Activated CD4-positive, CD25-positive, alpha-beta regulatory T cell treated with anti-CD3 and anti-CD28 coated beads, Interleukin-2, amount 50 U/mL, for 72 hours (primary cell): Measurements from ENCODE around the gene C16orf95.
A peak's percentile ranks its signal among the peaks of the same experiment; 100 is the strongest.
"Not testable (repeated sequence)": the region's sequence is repeated elsewhere in the genome, so short reads cannot be mapped to it uniquely, and the experiment has no call there.

Source experiments
- DNase-seq: peaks from one replicate; pipeline ENCODE4 v3.0.0; 2021

The C16orf95 gene

DNA sequence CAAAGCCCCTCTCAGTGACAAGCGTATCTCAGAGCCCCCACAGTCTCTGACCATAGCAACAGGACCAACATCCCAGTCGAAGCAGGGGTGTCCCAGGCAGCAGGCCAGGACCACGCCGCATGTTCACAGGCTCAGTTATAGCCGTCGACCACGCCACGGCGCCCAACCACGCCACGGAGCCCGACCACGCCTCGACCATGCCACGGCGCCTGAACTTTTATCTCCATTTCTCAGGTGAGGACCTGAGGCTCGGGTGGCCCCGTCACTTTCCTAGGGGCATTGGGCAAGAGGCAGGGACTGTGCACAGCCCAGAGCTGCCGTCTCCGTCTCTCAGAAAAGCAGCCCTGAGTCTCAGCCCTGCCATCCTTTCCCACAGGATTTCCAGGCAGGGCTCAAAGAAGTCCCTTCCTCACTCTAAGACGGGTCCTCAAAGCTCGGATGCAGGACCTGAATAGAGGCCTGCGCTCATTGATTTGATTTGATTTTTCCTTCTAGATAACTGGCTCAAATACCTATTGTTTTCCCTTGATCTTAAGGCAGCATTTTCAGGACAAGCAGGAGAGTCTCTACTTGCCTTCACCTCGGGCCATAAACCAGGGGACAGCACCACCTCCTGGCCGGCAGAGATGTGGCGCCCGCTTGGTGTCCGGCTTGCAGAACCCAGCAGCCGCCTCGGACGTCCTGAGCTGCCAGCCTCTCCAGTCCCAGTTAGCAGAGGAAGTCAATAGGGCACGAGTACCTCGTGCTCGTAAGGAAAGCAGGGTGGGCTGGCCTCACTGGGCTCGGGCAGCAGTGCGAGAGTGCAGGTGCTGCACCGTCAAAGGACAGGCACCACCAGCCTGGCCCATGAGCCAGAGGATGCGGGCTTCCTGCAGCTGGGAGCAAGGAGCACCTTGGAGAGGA is 38.8 kb downstream of the C16orf95 start:
- peak; percentile 52 for DNase-seq

GRCh38 chr16:87276924-87277323 is 40.3 kb downstream of the C16orf95 start:
- DNase-seq = no peak

DNA sequence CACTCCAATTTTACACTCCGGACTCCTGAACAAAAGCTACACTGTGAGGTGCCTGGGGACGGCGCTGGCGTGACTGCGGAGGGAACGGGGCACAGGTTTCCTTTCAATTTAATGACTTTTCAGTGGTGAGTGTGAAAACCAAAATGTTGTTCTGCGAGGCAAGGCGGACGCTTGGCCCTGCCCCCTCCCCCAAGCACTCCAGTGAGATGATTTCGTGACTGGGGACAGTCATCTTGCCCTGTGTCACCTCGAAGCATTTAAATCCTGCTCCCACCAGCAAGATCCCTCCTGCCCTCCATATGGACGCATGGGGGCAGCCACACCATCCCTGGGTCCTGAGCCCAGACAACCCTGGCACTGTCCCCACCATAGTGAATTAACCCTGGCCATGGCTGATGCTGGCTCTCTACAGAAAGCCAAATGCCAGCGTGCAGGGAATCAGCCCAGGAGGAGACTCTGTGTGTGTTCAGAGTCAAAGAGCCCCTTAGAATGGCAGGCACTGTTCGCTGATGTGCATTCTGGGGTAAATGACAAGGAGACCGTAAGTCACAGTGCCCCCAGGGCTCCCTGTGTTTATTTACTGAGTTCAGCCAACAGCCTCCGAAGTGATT is 41.0 kb downstream of the C16orf95 start:
- no peak for DNase-seq

GRCh38 chr16:87274794-87275193 is 42.4 kb downstream of the C16orf95 start:
- no peak for DNase-seq

GRCh38 chr16:87273471-87274030 is 43.6 kb downstream of the C16orf95 start:
- no peak for DNase-seq

DNA sequence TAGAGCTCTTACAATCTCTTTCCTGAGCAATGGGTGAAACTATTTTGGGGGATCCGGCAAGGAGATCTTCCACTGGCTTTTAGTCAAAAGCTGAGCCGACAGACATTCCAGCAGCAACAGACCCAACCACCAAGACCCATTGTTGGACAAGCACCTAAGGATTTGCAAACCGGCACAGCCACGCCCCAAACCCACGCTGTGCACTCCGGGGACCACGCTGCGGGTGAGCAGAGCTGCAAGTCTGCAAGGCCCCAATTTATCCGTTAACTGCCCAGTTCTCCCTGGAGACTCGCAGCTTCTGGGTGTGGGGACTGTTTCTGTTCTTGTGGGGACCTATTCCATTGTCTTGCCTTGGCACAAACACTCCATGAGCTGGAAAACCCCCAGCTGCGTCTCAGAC is 45.9 kb downstream of the C16orf95 start:
- DNase-seq = no peak

DNA sequence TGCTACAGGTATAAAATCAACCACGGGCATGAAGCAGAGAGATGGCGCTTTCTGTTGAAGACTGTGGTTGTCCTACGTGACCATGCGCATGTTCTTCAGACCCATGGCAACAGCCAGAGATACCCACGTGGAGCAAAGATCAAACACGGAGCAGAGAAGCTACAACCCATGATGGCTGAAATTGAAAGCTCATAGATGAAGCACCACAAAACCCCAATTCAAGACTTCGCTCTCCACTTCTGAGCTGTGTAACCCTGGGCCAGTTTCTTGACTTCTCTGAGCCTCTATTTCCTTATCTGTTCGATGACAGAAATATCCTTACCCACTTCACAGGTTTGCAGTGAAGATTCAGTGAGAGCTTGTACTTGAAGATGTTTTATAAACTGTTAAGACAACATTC is 49.6 kb downstream of the C16orf95 start:
- DNase-seq = no peak

DNA sequence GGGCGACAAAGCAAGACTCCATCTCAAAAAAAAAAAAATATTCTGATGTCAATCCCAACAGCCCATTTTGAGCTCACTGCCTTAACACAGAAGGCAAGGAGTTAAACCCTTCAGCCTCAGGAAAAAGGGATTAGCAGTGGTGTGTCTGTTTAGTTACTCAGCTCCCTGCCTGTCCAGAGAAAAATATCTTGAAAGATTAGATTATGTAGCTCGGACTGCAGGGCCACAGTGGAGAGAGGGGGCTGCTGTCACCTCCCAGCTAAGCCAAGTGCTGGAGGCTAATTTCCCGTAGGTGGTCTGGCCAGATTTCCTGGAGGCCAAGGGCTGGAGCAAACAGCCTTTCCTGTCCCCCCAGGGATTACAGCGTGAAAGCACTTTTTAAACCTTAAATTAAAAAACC is 50.3 kb downstream of the C16orf95 start:
- no peak for DNase-seq

DNA sequence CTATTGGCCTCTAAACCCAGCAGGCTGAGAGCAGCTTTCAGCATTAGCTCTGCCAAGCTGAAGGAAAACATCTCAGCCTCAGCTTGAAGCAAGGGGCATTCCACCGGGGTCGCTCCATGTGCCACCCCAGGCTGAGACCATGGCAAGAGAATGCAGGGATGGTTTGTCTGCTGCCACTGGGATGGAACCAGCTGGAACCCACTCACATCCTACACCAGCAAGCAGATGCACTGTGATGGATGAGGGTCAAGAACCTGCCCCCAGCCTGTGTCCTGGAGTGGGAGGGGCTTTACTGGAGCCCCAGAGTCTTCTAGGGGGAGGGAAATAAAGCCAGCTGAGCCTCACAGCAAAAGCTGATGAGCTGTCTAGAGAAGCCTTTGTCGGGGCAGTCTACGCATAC is 51.9 kb downstream of the C16orf95 start:
- no peak for DNase-seq

GRCh38 chr16:87264634-87265033 is 52.6 kb downstream of the C16orf95 start:
- no peak for DNase-seq

- no peak for DNase-seq
Observed at GRCh38 chr16:87263418-87264052, 53.7 kb downstream of the C16orf95 start.

DNA sequence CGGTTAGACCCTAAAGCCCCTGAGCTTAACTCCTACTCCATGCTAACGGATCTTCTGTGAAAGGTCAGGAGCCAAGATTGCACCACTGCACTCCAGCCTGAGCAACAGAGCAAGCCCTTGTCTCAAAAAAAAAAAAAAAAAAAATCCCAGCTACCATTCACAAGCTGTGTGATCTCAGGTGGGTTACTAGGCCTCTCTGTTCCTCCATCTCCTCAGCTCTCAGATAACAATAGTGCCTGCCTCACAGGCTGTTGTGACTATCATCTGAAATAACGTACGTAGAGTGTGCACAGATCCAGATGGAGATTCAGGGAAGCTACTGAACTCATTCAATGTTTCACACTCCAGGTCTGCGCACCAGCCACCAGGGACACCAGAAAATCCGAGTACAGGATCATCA is 57.8 kb downstream of the C16orf95 start:
- no peak for DNase-seq

GRCh38 chr16:87258653-87259052 is 58.5 kb downstream of the C16orf95 start:
- not testable (repeated sequence) for DNase-seq

DNA sequence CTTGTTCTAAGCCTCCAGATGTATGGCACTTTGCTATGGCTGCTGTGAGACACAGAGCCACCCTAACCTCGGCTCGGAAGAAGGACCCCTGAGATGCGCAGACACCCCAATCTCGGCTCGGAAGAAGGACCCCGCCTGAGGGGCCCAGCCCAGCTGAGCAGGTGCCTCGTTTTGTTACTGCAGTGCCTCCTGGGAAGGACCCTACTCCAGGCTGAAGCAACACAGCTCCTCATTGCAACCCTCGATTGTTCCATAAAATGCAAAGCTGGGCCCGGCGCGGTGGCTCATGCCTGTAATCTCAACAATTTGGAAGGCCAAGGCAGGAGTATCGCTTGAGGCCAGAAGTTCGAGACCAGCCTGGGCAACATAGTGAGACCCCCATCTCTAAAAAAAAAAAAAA is 61.3 kb downstream of the C16orf95 start:
- no peak for DNase-seq

GRCh38 chr16:87254734-87255133 is 62.5 kb downstream of the C16orf95 start:
- no peak for DNase-seq

- DNase-seq = no peak
Observed at GRCh38 chr16:87254296-87254695, 62.9 kb downstream of the C16orf95 start.

DNA sequence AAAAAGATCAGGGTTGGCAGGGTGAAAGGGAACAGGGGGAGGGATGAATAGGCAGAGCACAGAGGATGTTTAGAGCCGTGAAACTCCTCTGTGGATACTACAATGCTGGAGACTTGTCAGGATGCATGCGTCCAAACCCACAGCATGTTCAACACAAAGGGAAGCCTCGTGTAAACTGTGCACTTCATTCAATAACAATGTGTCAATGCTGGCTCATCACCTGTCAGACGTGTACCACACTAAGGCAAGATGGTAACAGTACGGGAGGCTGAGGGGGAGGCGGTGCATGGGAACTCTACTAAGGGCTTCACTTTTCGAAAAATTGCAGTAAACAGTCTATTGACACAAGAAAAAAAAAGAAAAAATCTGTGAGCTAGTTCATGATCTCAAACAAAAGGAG is 63.7 kb downstream of the C16orf95 start:
- DNase-seq = no peak
